Activated T-helper 1 cell treated with anti-CD3 and anti-CD28 coated beads, Interleukin-12 subunit alpha, Interleukin-12 subunit beta, Interleukin-2, Interleukin-4 antibody, amounts not matched to agents 30 ng/mL and 10 ng/mL and 1 ng/mL, durations not matched to agents 14 hours and 24 hours and 36 hours (primary cell): Measurements from ENCODE around the gene FADS3. TPM values are rescaled to one million over a fixed set of nuclear protein-coding genes. Genes with fewer than 3 reads are reported as not detected.

Experiments
- DNase-seq: peaks from one replicate; pipeline ENCODE4 v3.0.0; 2021; ENCODE audit warnings: low spot score
- H3K27ac Mint-ChIP-seq: one replicate; pipeline ENCODE4 v1.8.0; 2021; ENCODE audit warnings: mild to moderate bottlenecking, mixed read lengths
- H3K27me3 Mint-ChIP-seq: one replicate; pipeline ENCODE4 v1.8.0; 2022; ENCODE audit warnings: mild to moderate bottlenecking, moderate library complexity, mixed read lengths; ENCODE audit not compliant: insufficient read depth
- H3K36me3 Mint-ChIP-seq: one replicate; pipeline ENCODE4 v1.8.0; 2021; ENCODE audit warnings: low read depth, mixed read lengths
- H3K4me1 Mint-ChIP-seq: one replicate; pipeline ENCODE4 v1.8.0; 2021; ENCODE audit warnings: low read depth, mixed read lengths
- H3K4me3 Mint-ChIP-seq: one replicate; pipeline ENCODE4 v1.8.0; 2021; ENCODE audit warnings: mild to moderate bottlenecking, moderate library complexity, mixed read lengths
- H3K9me3 Mint-ChIP-seq: one replicate; pipeline ENCODE4 v1.8.0; 2021; ENCODE audit warnings: mixed read lengths
- intact Hi-C: fragments of 100-400 bp; cut with micrococcal nuclease; formaldehyde crosslinking; loops from one replicate; pipeline ENCODE4 v1.15.1; 2024
- total RNA-seq: library from RNA; stranded (reverse); gene quantifications from 2 replicates; pipeline ENCODE4 v1.2.3, GENCODE V29; 2022

FADS3 gene
- total RNA-seq, 1 donor from 2014 or later, result 14.2 TPM

GRCh38 chr11:61911128-61911700, 19.9 kb upstream of the FADS3 start:
- H3K4me3 Mint-ChIP-seq, result no peak overlapping the region
- no peaks in the 10 kb centered on the region for H3K4me1 Mint-ChIP-seq
- H3K27ac Mint-ChIP-seq, result no peak overlapping the region

DNA sequence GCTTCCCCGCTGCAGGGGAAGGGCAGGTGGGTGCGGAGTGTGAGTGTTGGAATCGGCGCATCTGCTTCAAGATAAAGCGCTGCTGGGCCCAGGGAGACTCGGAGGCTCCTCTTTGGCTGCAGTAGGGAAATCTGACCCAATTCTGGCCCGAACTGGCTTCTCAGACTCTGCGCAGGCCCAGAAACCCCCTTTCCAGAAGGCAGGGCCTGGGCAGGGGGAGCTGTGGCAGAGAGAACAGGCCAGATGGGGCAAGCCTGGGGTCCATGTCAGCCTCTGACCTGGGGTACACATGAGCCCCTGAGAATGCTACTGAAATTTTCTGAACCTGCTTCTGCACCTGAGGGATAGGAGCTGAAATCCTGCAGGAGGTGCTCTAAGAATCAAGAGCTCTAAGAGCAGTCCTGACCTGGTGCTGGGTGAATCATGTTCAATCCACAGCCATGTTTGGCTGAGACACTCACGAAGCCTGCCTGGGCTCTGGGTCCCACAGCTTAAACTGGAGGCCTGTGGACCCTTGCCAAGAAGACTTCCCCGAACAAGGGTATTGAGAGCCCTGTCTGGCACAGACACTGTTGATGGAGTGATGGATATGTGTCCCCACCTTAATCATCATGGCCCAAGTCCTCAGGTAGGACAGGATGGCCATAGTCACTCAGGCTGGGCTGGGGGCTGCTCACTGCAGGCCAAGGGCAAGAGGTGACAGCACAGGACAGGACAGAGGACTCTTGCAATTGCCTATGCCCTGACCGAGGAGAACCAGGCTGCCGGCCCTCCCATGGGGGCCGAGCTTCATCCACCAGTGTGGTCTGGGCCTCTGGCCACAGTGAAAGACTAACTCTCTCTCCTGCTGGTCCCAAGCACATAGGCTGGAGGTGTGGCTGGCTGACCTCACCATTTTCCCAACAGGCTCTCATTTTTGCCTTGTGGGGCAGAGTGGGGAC, 19.1 kb upstream of the FADS3 start:
- no peak for DNase-seq
- Mint-ChIP-seq H3K9me3 (no peaks in the 10 kb centered on the region), H3K4me3 (no peak overlapping the region), H3K4me1 (no peaks in the 10 kb centered on the region), H3K36me3 (no peaks in the 10 kb centered on the region), H3K27ac (no peak overlapping the region), H3K27me3 (peaks cover 8% of the 10 kb centered on the region)
- intact Hi-C loops, result no loop called here

More at GRCh38 chr11:61911128-61911700, 19.9 kb upstream of the FADS3 start:
- no peaks in the 10 kb centered on the region for H3K9me3 Mint-ChIP-seq
- intact Hi-C loops, result no loop called here
- peaks cover 12% of the 10 kb centered on the region for H3K27me3 Mint-ChIP-seq
- no peaks in the 10 kb centered on the region for H3K36me3 Mint-ChIP-seq
- DNase-seq, result no peak

DNA sequence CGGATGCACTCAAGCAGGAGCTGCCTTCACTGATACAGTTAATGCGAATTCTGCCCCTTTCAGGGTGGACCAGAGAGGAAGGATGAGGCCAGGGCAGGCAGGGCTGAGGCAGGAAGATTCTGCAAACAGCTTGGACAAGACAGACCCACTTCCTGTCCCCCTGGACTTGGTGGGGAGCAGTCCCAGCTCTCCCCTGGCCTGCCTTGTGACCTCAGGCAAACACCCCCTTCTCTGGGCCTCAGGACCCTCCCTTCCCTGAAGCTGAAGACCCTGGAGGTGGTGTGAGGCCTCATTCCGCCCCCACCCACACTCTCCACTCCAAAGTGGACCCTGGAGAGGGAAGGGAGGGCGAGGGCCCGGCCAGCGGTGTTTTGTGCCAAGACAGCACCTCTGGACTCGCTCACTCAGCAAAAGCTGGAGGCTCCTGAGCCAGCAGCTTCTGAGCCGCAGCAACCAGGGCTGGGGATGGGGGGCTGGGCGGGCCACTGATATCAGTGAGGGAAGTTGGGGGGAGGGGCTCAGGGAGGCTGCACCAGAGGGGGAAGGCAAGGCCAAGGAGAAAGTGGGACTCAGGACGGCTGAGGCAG, 17.5 kb upstream of the FADS3 start:
- H3K4me3 Mint-ChIP-seq, result no peak overlapping the region

GRCh38 chr11:61907871-61908729, 16.8 kb upstream of the FADS3 start:
- Mint-ChIP-seq H3K4me3 (no peak overlapping the region), H3K27ac (no peak overlapping the region)

More for the DNA sequence above, 17.5 kb upstream of the FADS3 start:
- Mint-ChIP-seq H3K9me3 (no peaks in the 10 kb centered on the region), H3K4me1 (no peaks in the 10 kb centered on the region), H3K27ac (no peak overlapping the region), H3K27me3 (peaks cover 2% of the 10 kb centered on the region), H3K36me3 (no peaks in the 10 kb centered on the region)
- intact Hi-C loops, result no loop called here
- no peak for DNase-seq

GRCh38 chr11:61907282-61907681, 15.9 kb upstream of the FADS3 start:
- Mint-ChIP-seq H3K4me1 (no peaks in the 10 kb centered on the region), H3K36me3 (no peaks in the 10 kb centered on the region)

More at GRCh38 chr11:61907871-61908729, 16.8 kb upstream of the FADS3 start:
- no peak for DNase-seq
- Mint-ChIP-seq H3K27me3 (peaks cover 4% of the 10 kb centered on the region), H3K36me3 (no peaks in the 10 kb centered on the region), H3K4me1 (no peaks in the 10 kb centered on the region), H3K9me3 (no peaks in the 10 kb centered on the region)
- intact Hi-C loops, result no loop called here

DNA sequence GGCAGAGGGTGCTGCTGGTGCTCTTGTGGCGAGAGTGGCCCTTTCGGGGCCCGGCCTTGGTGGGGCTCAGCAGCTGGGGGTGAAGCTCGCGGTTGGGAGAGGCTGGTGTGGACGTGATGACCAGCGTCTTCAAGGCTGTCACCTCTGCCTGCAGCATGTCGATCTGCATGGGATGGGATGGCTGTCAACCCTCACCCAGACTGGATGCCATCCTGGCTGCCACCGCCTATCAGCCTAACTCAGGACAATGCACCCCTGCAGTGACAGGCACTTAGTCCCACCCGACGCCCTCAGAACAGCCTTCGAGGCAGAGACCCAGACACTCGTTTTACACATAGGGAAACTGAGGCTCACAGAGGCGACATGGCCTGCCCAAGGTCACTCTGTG, 15.2 kb upstream of the FADS3 start:
- H3K27ac Mint-ChIP-seq, result no peak overlapping the region
- H3K27me3 Mint-ChIP-seq, result peaks cover 4% of the 10 kb centered on the region
- no peaks in the 10 kb centered on the region for H3K4me1 Mint-ChIP-seq
- no peak overlapping the region for H3K4me3 Mint-ChIP-seq
- H3K9me3 Mint-ChIP-seq, result no peaks in the 10 kb centered on the region
- intact Hi-C loops, result no loop called here
- no peaks in the 10 kb centered on the region for H3K36me3 Mint-ChIP-seq
- DNase-seq, result no peak

More at GRCh38 chr11:61907282-61907681, 15.9 kb upstream of the FADS3 start:
- no peak overlapping the region for H3K4me3 Mint-ChIP-seq
- no peak for DNase-seq
- intact Hi-C loops, result no loop called here
- no peak overlapping the region for H3K27ac Mint-ChIP-seq
- H3K9me3 Mint-ChIP-seq, result no peaks in the 10 kb centered on the region
- peaks cover 4% of the 10 kb centered on the region for H3K27me3 Mint-ChIP-seq

DNA sequence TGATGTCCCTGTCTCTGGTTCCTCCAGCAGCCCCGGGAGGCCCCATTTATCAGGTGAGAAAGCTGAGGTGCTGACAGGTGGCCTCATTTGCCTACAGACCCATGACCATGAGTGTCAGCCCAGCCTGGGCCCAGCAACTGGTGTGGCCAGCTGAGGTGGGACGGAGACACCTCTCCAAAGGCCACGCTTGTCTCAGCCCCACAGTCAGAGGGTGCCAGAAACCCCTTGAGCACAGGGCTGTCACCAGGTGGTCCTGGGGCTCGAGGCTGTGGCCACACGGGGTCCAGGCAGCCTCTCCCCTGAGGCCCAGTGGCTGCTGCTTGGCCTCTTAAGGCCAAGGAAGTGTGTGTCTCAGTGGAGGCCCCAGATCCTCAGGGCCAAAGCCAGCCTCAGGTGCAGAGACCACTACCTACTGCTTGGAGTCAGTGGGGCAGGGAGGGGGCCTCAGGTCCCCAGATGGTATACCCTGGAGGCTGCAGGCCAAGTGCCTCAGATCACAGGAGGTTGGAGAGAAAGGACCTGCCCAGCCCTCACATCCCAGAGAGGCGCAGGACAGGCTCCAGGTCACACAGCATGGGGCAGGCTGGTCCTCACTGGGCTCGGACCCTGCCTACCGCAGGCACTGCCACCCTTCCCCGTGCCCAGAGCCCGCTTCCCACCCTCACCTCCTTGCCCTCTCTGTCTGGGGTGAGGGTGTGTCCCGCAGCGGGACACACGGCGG, 14.6 kb upstream of the FADS3 start:
- no peaks in the 10 kb centered on the region for H3K36me3 Mint-ChIP-seq
- no peaks in the 10 kb centered on the region for H3K4me1 Mint-ChIP-seq
- no peak overlapping the region for H3K4me3 Mint-ChIP-seq
- no peak overlapping the region for H3K27ac Mint-ChIP-seq
- H3K27me3 Mint-ChIP-seq, result peaks cover 4% of the 10 kb centered on the region
- no peak for DNase-seq
- intact Hi-C loops, result no loop called here
- H3K9me3 Mint-ChIP-seq, result no peaks in the 10 kb centered on the region

DNA sequence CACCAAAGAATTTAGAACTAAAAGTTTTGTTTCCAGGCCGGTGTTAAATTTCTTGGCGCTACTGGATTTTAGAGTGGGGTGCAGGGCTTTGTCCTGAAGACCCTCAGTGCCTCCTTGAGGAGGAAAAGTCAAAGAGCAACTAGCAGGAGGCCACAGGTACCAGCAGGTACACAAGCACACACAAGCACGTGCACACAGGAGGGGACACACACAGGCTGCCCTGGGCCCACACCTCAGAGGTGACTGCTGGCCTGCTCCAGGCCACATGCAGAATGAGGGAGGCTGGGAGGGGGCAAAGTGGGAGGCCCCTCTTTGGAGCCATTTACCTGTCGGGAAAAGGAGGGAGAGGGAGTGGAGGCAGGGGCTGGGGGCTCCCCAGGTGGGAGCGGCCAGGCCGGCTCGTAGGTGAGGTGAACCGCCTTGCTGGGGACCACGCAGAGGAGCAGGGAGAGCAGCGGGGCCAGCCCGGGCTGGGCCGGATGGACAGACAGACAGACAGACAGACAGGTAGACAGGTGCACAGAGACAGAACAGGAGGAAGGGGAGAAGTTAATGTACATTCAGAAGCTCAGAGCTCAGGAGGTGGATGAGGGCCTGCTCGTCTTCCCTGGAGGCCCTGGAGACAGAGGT, 13.8 kb upstream of the FADS3 start:
- Mint-ChIP-seq H3K4me1 (no peaks in the 10 kb centered on the region), H3K9me3 (no peaks in the 10 kb centered on the region), H3K4me3 (no peak overlapping the region), H3K27ac (no peak overlapping the region), H3K27me3 (peaks cover 4% of the 10 kb centered on the region), H3K36me3 (no peaks in the 10 kb centered on the region)
- DNase-seq, result no peak
- intact Hi-C loops, result no loop called here

DNA sequence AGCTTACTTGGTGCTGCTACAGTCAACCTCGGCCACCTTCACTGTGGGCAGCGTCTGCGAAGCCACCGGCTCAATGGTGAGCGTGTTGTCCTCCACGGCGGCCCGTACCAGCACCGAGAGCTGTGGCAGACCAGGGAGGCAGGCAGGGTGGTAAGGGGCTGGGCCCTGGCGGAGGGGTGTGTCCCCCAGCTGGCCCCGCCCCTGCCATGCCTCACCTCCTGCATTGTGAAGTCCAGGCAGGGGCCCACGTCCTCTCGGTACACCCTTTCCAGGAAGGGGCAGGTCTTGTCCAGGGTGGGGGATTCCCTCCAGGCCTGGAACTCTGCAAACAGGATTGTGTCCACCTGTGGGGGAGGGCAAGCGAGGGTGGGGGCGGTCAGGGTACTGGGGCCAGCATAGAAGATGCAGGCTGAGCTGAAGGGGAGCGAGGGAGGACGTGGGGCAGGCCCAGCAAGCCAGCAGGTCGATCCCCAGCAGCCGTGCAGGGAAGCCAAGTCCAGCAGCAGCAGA, 13.2 kb upstream of the FADS3 start:
- DNase-seq, result no peak
- H3K4me1 Mint-ChIP-seq, result no peaks in the 10 kb centered on the region
- H3K4me3 Mint-ChIP-seq, result no peak overlapping the region
- H3K9me3 Mint-ChIP-seq, result no peaks in the 10 kb centered on the region
- H3K36me3 Mint-ChIP-seq, result no peaks in the 10 kb centered on the region
- intact Hi-C loops, result no loop called here
- H3K27ac Mint-ChIP-seq, result no peak overlapping the region
- H3K27me3 Mint-ChIP-seq, result peaks cover 4% of the 10 kb centered on the region

- H3K27me3 Mint-ChIP-seq, result peaks cover 4% of the 10 kb centered on the region
- H3K36me3 Mint-ChIP-seq, result no peaks in the 10 kb centered on the region
- H3K4me1 Mint-ChIP-seq, result peaks cover 5% of the 10 kb centered on the region
- H3K4me3 Mint-ChIP-seq, result no peak overlapping the region
- intact Hi-C loops, result no loop called here
- no peak for DNase-seq
- no peaks in the 10 kb centered on the region for H3K9me3 Mint-ChIP-seq
- no peak overlapping the region for H3K27ac Mint-ChIP-seq
Measured at GRCh38 chr11:61903845-61904244, 12.5 kb upstream of the FADS3 start.

GRCh38 chr11:61902313-61902712, 11.0 kb upstream of the FADS3 start:
- DNase-seq, result no peak
- H3K4me1 Mint-ChIP-seq, result peaks cover 5% of the 10 kb centered on the region
- H3K27ac Mint-ChIP-seq, result no peak overlapping the region
- intact Hi-C loops, result no loop called here
- peaks cover 4% of the 10 kb centered on the region for H3K27me3 Mint-ChIP-seq
- H3K4me3 Mint-ChIP-seq, result no peak overlapping the region
- H3K9me3 Mint-ChIP-seq, result no peaks in the 10 kb centered on the region
- no peaks in the 10 kb centered on the region for H3K36me3 Mint-ChIP-seq
